ENCODE results near the gene FIGN. TPM values are rescaled to one million over a fixed set of nuclear protein-coding genes. Genes with fewer than 3 reads are reported as not detected.

FIGN gene
- total and polyA plus RNA-seq, 12 donors, result 2.1 to 17.0 (median 11.9) TPM

DNA sequence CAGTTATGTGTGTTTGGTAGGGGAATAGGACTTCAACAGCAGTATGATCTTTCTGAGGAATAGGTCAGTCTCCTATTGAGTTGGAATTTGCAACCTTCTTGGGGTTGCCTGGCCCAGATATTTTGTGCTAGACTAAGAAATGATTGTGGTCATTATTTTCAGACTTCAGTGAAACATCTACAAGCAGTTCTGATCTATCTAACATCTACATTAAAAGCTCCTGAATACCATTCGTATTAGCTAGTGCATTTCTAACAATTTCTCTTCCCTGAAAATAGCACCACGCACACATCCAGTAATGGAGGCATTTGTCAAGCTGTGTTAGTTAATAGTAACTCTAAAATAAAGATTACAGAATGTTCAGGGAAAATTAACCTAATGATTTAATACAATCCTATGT, 179.3 kb downstream of the FIGN start:
- TF ChIP-seq, protein P1, sequence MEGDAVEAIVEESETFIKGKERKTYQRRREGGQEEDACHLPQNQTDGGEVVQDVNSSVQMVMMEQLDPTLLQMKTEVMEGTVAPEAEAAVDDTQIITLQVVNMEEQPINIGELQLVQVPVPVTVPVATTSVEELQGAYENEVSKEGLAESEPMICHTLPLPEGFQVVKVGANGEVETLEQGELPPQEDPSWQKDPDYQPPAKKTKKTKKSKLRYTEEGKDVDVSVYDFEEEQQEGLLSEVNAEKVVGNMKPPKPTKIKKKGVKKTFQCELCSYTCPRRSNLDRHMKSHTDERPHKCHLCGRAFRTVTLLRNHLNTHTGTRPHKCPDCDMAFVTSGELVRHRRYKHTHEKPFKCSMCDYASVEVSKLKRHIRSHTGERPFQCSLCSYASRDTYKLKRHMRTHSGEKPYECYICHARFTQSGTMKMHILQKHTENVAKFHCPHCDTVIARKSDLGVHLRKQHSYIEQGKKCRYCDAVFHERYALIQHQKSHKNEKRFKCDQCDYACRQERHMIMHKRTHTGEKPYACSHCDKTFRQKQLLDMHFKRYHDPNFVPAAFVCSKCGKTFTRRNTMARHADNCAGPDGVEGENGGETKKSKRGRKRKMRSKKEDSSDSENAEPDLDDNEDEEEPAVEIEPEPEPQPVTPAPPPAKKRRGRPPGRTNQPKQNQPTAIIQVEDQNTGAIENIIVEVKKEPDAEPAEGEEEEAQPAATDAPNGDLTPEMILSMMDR (IDR thresholded peaks at IDR 0.05), result no peak
- intact Hi-C loops (cut with DNase I), result no loop called here
- H3K27ac ChIP-seq, result no peak overlapping the region
- 78 to 82% methylated on average over 2 of the region's 2 CpGs for WGBS, 2 donors
- ATAC-seq (no peak), DNase-seq (no peak)
- H3K4me3 ChIP-seq, result no peak overlapping the region
- H3K4me1 ChIP-seq, result peaks cover 0 to 3% (median 0%) of the 10 kb centered on the region in 9 donors
- no peaks in the 10 kb centered on the region for H3K27me3 ChIP-seq
- H3K36me3 ChIP-seq, result no peaks in the 10 kb centered on the region
- H3K9me3 ChIP-seq, result no peaks in the 10 kb centered on the region

DNA sequence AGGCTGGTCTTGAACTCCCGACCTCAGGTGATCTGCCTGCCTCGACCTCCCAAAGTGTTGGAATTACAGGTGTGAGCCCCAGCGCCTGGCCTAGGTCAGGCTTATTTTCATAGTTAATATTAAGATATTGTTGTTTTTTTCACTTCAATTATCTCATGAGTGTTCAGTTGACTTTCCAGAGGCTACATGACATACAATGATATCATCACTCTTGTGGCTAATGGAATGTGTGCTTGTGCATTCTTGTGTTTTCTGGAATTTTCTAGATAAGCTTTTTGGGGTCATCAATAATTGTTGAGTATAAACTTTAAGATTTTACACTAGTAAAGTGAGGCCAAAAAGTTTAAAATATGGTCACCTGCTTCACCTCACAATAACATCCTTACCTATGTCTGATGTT, 180.9 kb downstream of the FIGN start:
- intact Hi-C loops (cut with DNase I), result no loop called here
- H3K27me3 ChIP-seq, result no peaks in the 10 kb centered on the region
- 93 to 96% methylated on average over 3 of the region's 3 CpGs for WGBS, 2 donors
- no peak for ATAC-seq
- H3K4me3 ChIP-seq, result no peak overlapping the region
- H3K4me1 ChIP-seq, result peaks cover 0 to 5% (median 0%) of the 10 kb centered on the region in 9 donors
- no peak overlapping the region for H3K27ac ChIP-seq
- no peak for DNase-seq
- no peaks in the 10 kb centered on the region for H3K36me3 ChIP-seq
- H3K9me3 ChIP-seq, result no peaks in the 10 kb centered on the region
- TF ChIP-seq, protein P1 (IDR thresholded peaks at IDR 0.05), result no peak

- Histone ChIP-seq H3K27ac (no peak overlapping the region), H3K27me3 (no peaks in the 10 kb centered on the region), H3K36me3 (no peaks in the 10 kb centered on the region), H3K4me3 (no peak overlapping the region), H3K9me3 (no peaks in the 10 kb centered on the region), H3K4me1 (peaks cover 0 to 5% (median 0%) of the 10 kb centered on the region in 9 donors)
- no peak for DNase-seq
- intact Hi-C loops (cut with DNase I), result no loop called here
- TF ChIP-seq, protein P1 (IDR thresholded peaks at IDR 0.05), result no peak
- ATAC-seq, result no peak
These were observed 182.2 kb downstream of the FIGN start for GRCh38 chr2:163553601-163554000.

DNA sequence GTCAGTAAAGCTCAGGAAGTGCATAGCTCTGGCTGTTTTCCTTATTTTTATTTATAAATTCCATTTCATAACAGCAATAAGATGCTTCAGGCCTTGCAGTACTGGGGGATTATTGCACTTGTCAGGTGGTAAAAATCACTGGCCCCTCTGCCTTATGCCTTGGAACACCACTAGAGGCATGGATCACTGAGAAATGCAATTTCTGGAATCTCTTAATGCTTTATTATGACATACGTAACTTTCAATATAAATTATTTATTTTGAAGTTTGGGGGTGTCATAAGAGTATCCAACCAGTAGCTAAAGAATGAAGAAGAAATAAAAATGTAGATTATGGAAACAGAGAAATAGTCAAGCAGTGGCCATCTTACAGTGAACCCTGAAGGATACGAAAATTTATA, 183.1 kb downstream of the FIGN start:
- Histone ChIP-seq H3K27ac (no peak overlapping the region), H3K9me3 (no peaks in the 10 kb centered on the region), H3K27me3 (no peaks in the 10 kb centered on the region), H3K36me3 (no peaks in the 10 kb centered on the region), H3K4me3 (no peak overlapping the region), H3K4me1 (peaks cover 0 to 5% (median 0%) of the 10 kb centered on the region in 9 donors)
- ATAC-seq (no peak), DNase-seq (no peak)
- intact Hi-C loops (cut with DNase I), result no loop called here
- 86 to 94% methylated on average over 2 of the region's 2 CpGs for WGBS, 2 donors
- TF ChIP-seq, protein P1 (IDR thresholded peaks at IDR 0.05), result no peak

Data from heart right ventricle (tissue), 16 donors.